SK-N-SH treated with all-trans-retinoic acid at 6 μM for 48 hours (cell line): ENCODE data around the gene SPP1.

Experiments used
- ARNTL ChIP-seq: fragments of 450-650 bp; formaldehyde crosslinking; IDR thresholded peaks from 2 replicates; pipeline ENCODE4 v1.5.0; 2020; ENCODE audit warnings: low read depth, mild to moderate bottlenecking, moderate library complexity, borderline replicate concordance
- BACH2 ChIP-seq: fragments of 250-450 bp; sonication (Bioruptor Pico); IDR thresholded peaks from 2 replicates; pipeline ENCODE4 v1.9.0; 2021; ENCODE audit warnings: mild to moderate bottlenecking, borderline replicate concordance
- CREB5 ChIP-seq: fragments of 250-450 bp; sonication (Bioruptor Pico); IDR thresholded peaks from 2 replicates; pipeline ENCODE4 v1.5.1; 2020; ENCODE audit warnings: low read depth, mild to moderate bottlenecking, moderate library complexity
- CSDC2 ChIP-seq: fragments of 250-450 bp; sonication (Bioruptor Pico); IDR thresholded peaks from 2 replicates; pipeline ENCODE4 v1.5.0; 2020; ENCODE audit warnings: mild to moderate bottlenecking, moderate library complexity
- GLIS3 ChIP-seq: fragments of 250-450 bp; sonication (Bioruptor Pico); IDR thresholded peaks from 2 replicates; pipeline ENCODE4 v1.5.0; 2020; ENCODE audit warnings: mild to moderate bottlenecking, moderate library complexity
- ISL1 ChIP-seq: fragments of 250-450 bp; sonication (Bioruptor Pico); IDR thresholded peaks from 2 replicates; pipeline ENCODE4 v2.1.2; 2022; ENCODE audit warnings: mild to moderate bottlenecking, moderate library complexity
- OSR1 ChIP-seq: fragments of 250-450 bp; sonication (Bioruptor Pico); IDR thresholded peaks from 2 replicates; pipeline ENCODE4 v1.8.0; 2022; ENCODE audit warnings: moderate library complexity, mild to moderate bottlenecking, inconsistent platforms
- PPARA ChIP-seq: fragments of 250-450 bp; sonication (Bioruptor Pico); IDR thresholded peaks from 2 replicates; pipeline ENCODE4 v1.5.0; 2020; ENCODE audit warnings: mild to moderate bottlenecking, borderline replicate concordance
- ZFP3 ChIP-seq: fragments of 250-450 bp; sonication (Bioruptor Pico); IDR thresholded peaks from 2 replicates; pipeline ENCODE4 v1.5.0; 2020; ENCODE audit warnings: mild to moderate bottlenecking, moderate library complexity
- ZFP30 ChIP-seq: fragments of 450-650 bp; formaldehyde crosslinking; IDR thresholded peaks from 2 replicates; pipeline ENCODE4 v1.5.0; 2022; ENCODE audit warnings: mild to moderate bottlenecking, moderate library complexity
- ZNF8 ChIP-seq: fragments of 450-650 bp; formaldehyde crosslinking; IDR thresholded peaks from 2 replicates; pipeline ENCODE4 v1.5.0; 2020; ENCODE audit warnings: mild to moderate bottlenecking, moderate library complexity
- TF ChIP-seq, protein P1 (sequence below): fragments of 250-450 bp; sonication (Bioruptor Pico); IDR thresholded peaks from 2 replicates; pipeline ENCODE4 v1.8.0; 2020; ENCODE audit warnings: mild to moderate bottlenecking, moderate library complexity, borderline replicate concordance

DNA sequence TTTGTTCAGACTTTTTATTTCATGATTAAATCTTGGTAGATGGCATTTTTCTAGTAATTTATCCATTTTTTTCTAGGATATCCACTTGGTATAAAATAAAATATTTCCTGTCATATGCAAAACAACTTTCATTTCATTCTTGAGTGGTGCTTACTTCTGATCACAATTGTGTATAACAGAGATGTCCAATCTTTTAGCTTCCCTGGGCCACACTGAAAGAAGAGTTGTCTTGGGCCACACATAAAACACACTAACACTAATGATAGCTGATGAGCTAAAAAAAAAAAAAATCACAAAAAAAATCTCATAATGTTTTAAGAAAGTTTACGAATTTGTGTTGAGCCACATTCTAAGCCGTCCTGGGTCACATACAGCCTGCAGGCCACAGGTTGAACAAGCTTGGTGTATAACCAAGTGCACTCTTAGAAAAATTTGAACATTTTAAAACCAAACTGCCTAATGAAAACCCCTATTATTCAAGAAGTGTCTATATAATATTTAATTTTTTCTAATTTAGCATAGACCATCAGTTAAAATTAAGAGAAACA lies 41.3 kb upstream of the SPP1 start:
- TF ChIP-seq ARNTL (no peak), CSDC2 (CRISPR knock-in tag) (no peak), ISL1 (CRISPR knock-in tag) (no peak), GLIS3 (CRISPR knock-in tag) (no peak), ZFP30 (no peak), PPARA (no peak), ZFP3 (CRISPR knock-in tag) (no peak), CREB5 (CRISPR knock-in tag) (no peak), BACH2 (CRISPR knock-in tag) (no peak), ZNF8 (CRISPR knock-in tag) (no peak), OSR1 (CRISPR knock-in tag) (no peak)
- TF ChIP-seq, protein P1, sequence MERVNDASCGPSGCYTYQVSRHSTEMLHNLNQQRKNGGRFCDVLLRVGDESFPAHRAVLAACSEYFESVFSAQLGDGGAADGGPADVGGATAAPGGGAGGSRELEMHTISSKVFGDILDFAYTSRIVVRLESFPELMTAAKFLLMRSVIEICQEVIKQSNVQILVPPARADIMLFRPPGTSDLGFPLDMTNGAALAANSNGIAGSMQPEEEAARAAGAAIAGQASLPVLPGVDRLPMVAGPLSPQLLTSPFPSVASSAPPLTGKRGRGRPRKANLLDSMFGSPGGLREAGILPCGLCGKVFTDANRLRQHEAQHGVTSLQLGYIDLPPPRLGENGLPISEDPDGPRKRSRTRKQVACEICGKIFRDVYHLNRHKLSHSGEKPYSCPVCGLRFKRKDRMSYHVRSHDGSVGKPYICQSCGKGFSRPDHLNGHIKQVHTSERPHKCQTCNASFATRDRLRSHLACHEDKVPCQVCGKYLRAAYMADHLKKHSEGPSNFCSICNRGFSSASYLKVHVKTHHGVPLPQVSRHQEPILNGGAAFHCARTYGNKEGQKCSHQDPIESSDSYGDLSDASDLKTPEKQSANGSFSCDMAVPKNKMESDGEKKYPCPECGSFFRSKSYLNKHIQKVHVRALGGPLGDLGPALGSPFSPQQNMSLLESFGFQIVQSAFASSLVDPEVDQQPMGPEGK (CRISPR knock-in tag): no peak
